H1 (cell line): ENCODE measurements around the gene WNT5A. TPM values are rescaled to one million over a fixed set of nuclear protein-coding genes. Genes with fewer than 3 reads are reported as not detected.

Source experiments
- CTCF ChIA-PET: fragments of 300-600 bp; sonication (Branson Sonifier 250); formaldehyde crosslinking; loops from one replicate; lab custom pipeline; 2021; ENCODE audit not compliant: partially characterized antibody; lab: Charles Lee
- POLR2A ChIA-PET: fragments of 300-600 bp; sonication (Branson Sonifier 250); formaldehyde crosslinking; loops from one replicate; lab custom pipeline; 2021; ENCODE audit warnings: inconsistent platforms; ENCODE audit not compliant: partially characterized antibody; lab: Charles Lee
- DNase-seq, 2 experiments: peaks; one replicate each; pipeline versions ENCODE4 v3.0.0 to v3.0.0-alpha.2; 2010 to 2022; ENCODE audit warnings: low spot score in 2 of 2, low read depth in 1 of 2, mixed read lengths in 1 of 2
- FAIRE-seq: peaks from 2 replicates; lab custom pipeline; 2011; peaks lifted over from hg19 to GRCh38; lab: Jason Lieb, UNC
- H2AFZ ChIP-seq: 2 replicates; pipeline ENCODE4 v1.8.1; 2012; ENCODE audit warnings: low read length, inconsistent platforms
- H2AK5ac ChIP-seq: 2 replicates; pipeline ENCODE4 v1.6.1; 2013; ENCODE audit warnings: low read depth, low read length
- H2BK120ac ChIP-seq: replicated peaks from 2 replicates; pipeline ENCODE3; 2013; ENCODE audit warnings: low read depth, low read length, inconsistent platforms
- H2BK12ac ChIP-seq: 2 replicates; pipeline ENCODE4 v1.6.1; 2013; ENCODE audit warnings: low read depth, low read length
- H2BK15ac ChIP-seq: 2 replicates; pipeline ENCODE4 v1.6.1; 2013; ENCODE audit warnings: low read length
- H2BK20ac ChIP-seq: 2 replicates; pipeline ENCODE4 v1.6.1; 2013; ENCODE audit warnings: low read length
- H2BK5ac ChIP-seq: 2 replicates; pipeline ENCODE4 v1.6.1; 2013; ENCODE audit warnings: low read depth, low read length
- H3K14ac ChIP-seq: 2 replicates; pipeline ENCODE4 v1.6.1; 2013; ENCODE audit warnings: inconsistent platforms; ENCODE audit not compliant: insufficient read length
- H3K18ac ChIP-seq: 2 replicates; pipeline ENCODE4 v1.6.1; 2013; ENCODE audit warnings: low read length; ENCODE audit errors: extremely low read depth
- H3K23ac ChIP-seq: 2 replicates; pipeline ENCODE4 v1.6.1; 2013; ENCODE audit warnings: inconsistent platforms; ENCODE audit not compliant: insufficient read length
- H3K23me2 ChIP-seq: 2 replicates; pipeline ENCODE4 v1.6.1; 2013; ENCODE audit warnings: low read depth, low read length
- H3K27ac ChIP-seq: 2 replicates; pipeline ENCODE4 v1.6.1; 2011; ENCODE audit warnings: low read depth, low read length, inconsistent platforms
- H3K27me3 ChIP-seq, 4 experiments: replicated peaks in 1 of 4; 1 replicate in 1 of 4; 2 replicates in 3 of 4; pipeline versions ENCODE4 v1.6.1 to v1.8.1; 2011 to 2013; ENCODE audit warnings: low read length in 3 of 4, mild to moderate bottlenecking in 3 of 4, inconsistent platforms in 2 of 4, mixed read lengths in 2 of 4, moderate library complexity in 1 of 4; ENCODE audit not compliant: control insufficient read depth in 3 of 4, insufficient read depth in 3 of 4; ENCODE audit errors: extremely low read depth in 1 of 4
- H3K36me3 ChIP-seq, 4 experiments: 2 replicates each; pipeline versions ENCODE4 v1.6.1 to v1.8.1; 2011 to 2013; ENCODE audit warnings: mild to moderate bottlenecking in 4 of 4, low read length in 3 of 4, moderate library complexity in 2 of 4, control low read depth in 1 of 4, inconsistent platforms in 1 of 4; ENCODE audit not compliant: insufficient read depth in 4 of 4, control insufficient read depth in 2 of 4
- H3K4ac ChIP-seq: replicated peaks from 2 replicates; pipeline ENCODE3; 2013; ENCODE audit warnings: low read length, low read depth, mixed read lengths, inconsistent platforms; ENCODE audit not compliant: insufficient read length
- H3K4me1 ChIP-seq, 4 experiments: replicated peaks in 1 of 4; 1 replicate in 1 of 4; 2 replicates in 3 of 4; pipeline versions ENCODE4 v1.6.1 to v1.8.1; 2011 to 2013; ENCODE audit warnings: low read length in 3 of 4, inconsistent platforms in 2 of 4, mixed read lengths in 1 of 4; ENCODE audit not compliant: insufficient read depth in 4 of 4, control insufficient read depth in 3 of 4
- H3K4me2 ChIP-seq, 2 experiments: 2 replicates each; pipeline versions ENCODE4 v1.6.1 to v1.8.1; 2011 to 2013; ENCODE audit warnings: low read depth in 2 of 2, low read length in 2 of 2, control low read depth in 1 of 2, inconsistent platforms in 1 of 2, mild to moderate bottlenecking in 1 of 2; ENCODE audit not compliant: insufficient read depth in 1 of 2
- H3K4me3 ChIP-seq, 4 experiments: fragments of 200-600, 300-600 bp in 1 of 4; sonication (generic), shearing (Covaris generic), sonication (Bioruptor Twin) in 1 of 4; 2 replicates each; pipeline versions ENCODE4 v1.5.1 to v1.8.1; 2011 to 2016; ENCODE audit warnings: low read length in 4 of 4, low read depth in 3 of 4, control low read depth in 2 of 4, inconsistent platforms in 2 of 4, mild to moderate bottlenecking in 2 of 4, mixed read lengths in 1 of 4, moderate library complexity in 1 of 4; ENCODE audit not compliant: insufficient read depth in 2 of 4; ENCODE audit errors: extremely low read depth in 1 of 4
- H3K56ac ChIP-seq: replicated peaks from 2 replicates; pipeline ENCODE3; 2013; ENCODE audit warnings: low read depth, mild to moderate bottlenecking, mixed read lengths, low read length, inconsistent platforms; ENCODE audit not compliant: insufficient read length
- H3K79me1 ChIP-seq: 2 replicates; pipeline ENCODE4 v1.6.1; 2013; ENCODE audit warnings: low read depth, low read length, control low read depth
- H3K79me2 ChIP-seq, 2 experiments: 2 replicates each; pipeline versions ENCODE4 v1.6.1 to v1.8.1; 2012 to 2013; ENCODE audit warnings: low read length in 2 of 2, mild to moderate bottlenecking in 2 of 2, inconsistent platforms in 1 of 2; ENCODE audit not compliant: insufficient read depth in 2 of 2, control insufficient read depth in 1 of 2
- H3K9ac ChIP-seq, 4 experiments: replicated peaks in 1 of 4; 1 replicate in 1 of 4; 2 replicates in 3 of 4; pipeline versions ENCODE4 v1.6.1 to v1.8.1; 2011 to 2013; ENCODE audit warnings: low read depth in 3 of 4, low read length in 3 of 4, control low read depth in 2 of 4, mild to moderate bottlenecking in 2 of 4, moderate library complexity in 2 of 4, inconsistent platforms in 1 of 4; ENCODE audit errors: extremely low read depth in 1 of 4
- H3K9me3 ChIP-seq, 2 experiments: 2 replicates each; pipeline versions ENCODE4 v1.6.1 to v1.8.1; 2012 to 2013; ENCODE audit warnings: mild to moderate bottlenecking in 2 of 2, moderate library complexity in 2 of 2, control low read depth in 1 of 2, inconsistent platforms in 1 of 2, low read depth in 1 of 2, low read length in 1 of 2, mixed read lengths in 1 of 2; ENCODE audit not compliant: insufficient read depth in 2 of 2
- H4K20me1 ChIP-seq, 2 experiments: replicated peaks in 1 of 2; 2 replicates each; pipeline versions ENCODE3 to v1.8.1; 2011 to 2013; ENCODE audit warnings: inconsistent platforms in 2 of 2, low read length in 2 of 2, mild to moderate bottlenecking in 1 of 2; ENCODE audit not compliant: insufficient read depth in 2 of 2, control insufficient read depth in 1 of 2
- H4K5ac ChIP-seq: 2 replicates; pipeline ENCODE4 v1.6.1; 2013; ENCODE audit warnings: low read length, low read depth, mixed read lengths, inconsistent platforms; ENCODE audit not compliant: insufficient read length
- H4K8ac ChIP-seq: 2 replicates; pipeline ENCODE4 v1.8.0; 2013; ENCODE audit warnings: mild to moderate bottlenecking, moderate library complexity, low read length, inconsistent platforms; ENCODE audit not compliant: insufficient read depth; ENCODE audit errors: extremely low read depth
- H4K91ac ChIP-seq: replicated peaks from 2 replicates; pipeline ENCODE3; 2013; ENCODE audit warnings: low read length, mixed read lengths, inconsistent platforms; ENCODE audit not compliant: insufficient read length
- CEBPB ChIP-seq: IDR thresholded peaks from 2 replicates; pipeline ENCODE4 v1.6.1; 2012; ENCODE audit warnings: low read depth, low read length
- HDAC6 ChIP-seq: IDR thresholded peaks from one replicate; pipeline ENCODE4 v1.7.1; 2012; ENCODE audit warnings: low read depth, mild to moderate bottlenecking, inconsistent platforms, low read length, moderate library complexity
- KDM4A ChIP-seq: IDR thresholded peaks from one replicate; pipeline ENCODE4 v1.7.1; 2012; ENCODE audit warnings: low read depth, mild to moderate bottlenecking, moderate library complexity, low read length, inconsistent platforms; ENCODE audit not compliant: severe bottlenecking
- RAD21 ChIP-seq, 2 experiments: IDR thresholded peaks in 1 of 2; conservative IDR thresholded peaks in 1 of 2; 2 replicates each; pipeline ENCODE4 v1.6.1; 2011; ENCODE audit warnings: low read depth in 2 of 2, low read length in 2 of 2, improper control_type of control experiment in 1 of 2, inconsistent platforms in 1 of 2, mild to moderate bottlenecking in 1 of 2, moderate library complexity in 1 of 2
- SIX5 ChIP-seq: IDR thresholded peaks from 2 replicates; pipeline ENCODE4 v1.6.1; 2011; ENCODE audit warnings: mild to moderate bottlenecking, low read depth, low read length
- USF2 ChIP-seq: IDR thresholded peaks from 2 replicates; pipeline ENCODE4 v1.6.1; 2011; ENCODE audit warnings: low read length, improper control_type of control experiment
- WGBS, 2 experiments: shearing (Covaris generic) in 1 of 2; methylation state at CpG; one replicate each; pipeline versions ENCODE4 v1.1.6 to v1.1.7; 2013 to 2015; ENCODE audit warnings: low lambda C conversion rate in 2 of 2, mixed read lengths in 2 of 2, inconsistent platforms in 1 of 2, low coverage in 1 of 2, missing lambda C conversion rate in 1 of 2; ENCODE audit not compliant: insufficient replicate concordance in 2 of 2, insufficient coverage in 1 of 2, insufficient read length in 1 of 2; ENCODE audit errors: extremely low coverage in 1 of 2, missing lambda C conversion rate in 1 of 2; 5-methylcytosine and 5-hydroxymethylcytosine counted together
- polyA plus RNA-seq, 7 experiments: library from polyadenylated mRNA; depleted of rRNA in 3 of 7; stranded (reverse) in 5 of 7; unstranded in 2 of 7; fragments of >200 nt in 5 of 7; fragments of 200-250 nt in 2 of 7; gene quantifications; 1 replicate in 5 of 7; 2 replicates in 1 of 7; 4 replicates in 1 of 7; pipeline versions ENCODE4 v1.2.1 to v1.2.3, GENCODE V29; 2011 to 2013; ENCODE audit warnings: missing spikeins in 2 of 7, mixed read lengths in 2 of 7
- total RNA-seq: library from RNA; stranded (reverse); fragmentation: NEBNext Ultra II Directional; extraction: Animal tissue kit (Norgen Biotek cat#: 25700); gene quantifications from 2 replicates; pipeline ENCODE4 v1.2.1, GENCODE V29; 2021

WNT5A gene
- total and polyA plus RNA-seq, 2 of the 8 experiments (the other 6 are each of a cell fraction or from before 2014, with no cell fraction given): 3.9 to 5.6 TPM

GRCh38 chr3:55453886-55454496 lies 33.1 kb downstream of the WNT5A start:
- no peak overlapping the region for H2BK12ac ChIP-seq
- H3K23me2 ChIP-seq: no peaks in the 10 kb centered on the region
- no peaks in the 10 kb centered on the region for H3K79me1 ChIP-seq
- POLR2A ChIA-PET: no interaction called here
- H3K36me3 ChIP-seq: no peaks in the 10 kb centered on the region
- no peak overlapping the region for H3K23ac ChIP-seq
- no peak overlapping the region for H3K18ac ChIP-seq
- WGBS, 2 experiments: 73% methylated on average over 3 of the region's 3 CpGs; no CpG with 5 or more reads in 1 of the 2 experiments
- CTCF ChIA-PET: interaction anchor here (1.3 to 2.2 kb wide), 4 partner anchors 12 to 268 kb away, joined by 4 to 6 read pairs (median 4); no protein-coding TSS in a partner anchor
- H2BK5ac ChIP-seq: no peak overlapping the region
- no peak overlapping the region for H2BK20ac ChIP-seq
- no peak for DNase-seq
- no peak for FAIRE-seq
- no peak overlapping the region for H3K4ac ChIP-seq
- H3K14ac ChIP-seq: no peak overlapping the region
- H3K27ac ChIP-seq: no peak overlapping the region
- no peaks in the 10 kb centered on the region for H3K27me3 ChIP-seq
- H3K9ac ChIP-seq: no peak overlapping the region
- H2AFZ ChIP-seq: no peak overlapping the region
- H3K56ac ChIP-seq: no peak overlapping the region
- H3K4me2 ChIP-seq: no peak overlapping the region
- H3K4me1 ChIP-seq: no peaks in the 10 kb centered on the region
- no peak overlapping the region for H4K8ac ChIP-seq
- H4K20me1 ChIP-seq: no peaks in the 10 kb centered on the region
- TF ChIP-seq HDAC6 (no peak), SIX5 (no peak), CEBPB (peak; percentile 31; the same call in 1 of the 2 replicates), KDM4A (no peak), RAD21 (IDR thresholded peaks at IDR 0.05 in 1 of 2, conservative IDR thresholded peaks at IDR 0.05 in 1 of 2; ENCODE audit: low read depth in 2 of 2, low read length in 2 of 2) (no peak), USF2 (no peak)
- H3K79me2 ChIP-seq: no peaks in the 10 kb centered on the region
- H4K5ac ChIP-seq: no peak overlapping the region
- no peak overlapping the region for H2AK5ac ChIP-seq
- no peak overlapping the region for H2BK15ac ChIP-seq
- no peak overlapping the region for H4K91ac ChIP-seq
- H3K4me3 ChIP-seq: no peak overlapping the region
- H3K9me3 ChIP-seq: no peaks in the 10 kb centered on the region
- no peak overlapping the region for H2BK120ac ChIP-seq
